GM12878 (cell line): ENCODE data around the gene PKM. TPM values are rescaled to one million over a fixed set of nuclear protein-coding genes. Genes with fewer than 3 reads are reported as not detected.

Source experiments
- ATAC-seq: fragments of 200-7000 bp; cut with Tn5 transposase; 3 replicates; pipeline ENCODE4 v1.9.1; 2020; ENCODE audit warnings: mild to moderate bottlenecking, moderate library complexity
- BruUV-seq: library from RNA; stranded (reverse); fragments of 400-500 nt; replicated peaks from 2 replicates; lab custom pipeline; 2021; lab: Mats Ljungman, UMichigan
- CTCF ChIA-PET: fragments of 300-600 bp; sonication (Branson Sonifier 250); formaldehyde crosslinking; extraction: SDS; loops from one replicate; lab custom pipeline; 2021; ENCODE audit warnings: inconsistent platforms; lab: Yijun Ruan, JAX
- POLR2A ChIA-PET: fragments of 350-600 bp; formaldehyde crosslinking; extraction: SDS; loops from one replicate; lab custom pipeline; 2021; ENCODE audit warnings: inconsistent platforms; lab: Charles Lee
- RAD21 ChIA-PET: fragments of 300-600 bp; sonication (Branson Sonifier 250); formaldehyde crosslinking; loops from one replicate; lab custom pipeline; 2023; ENCODE audit warnings: antibody characterized with exemption; ENCODE audit not compliant: unreplicated experiment; lab: Charles Lee
- SMC1A ChIA-PET: fragments of 300-600 bp; sonication (Branson Sonifier 250); formaldehyde crosslinking; loops from one replicate; lab custom pipeline; 2023; ENCODE audit not compliant: unreplicated experiment, uncharacterized antibody; lab: Charles Lee
- DNase-seq: peaks from one replicate; pipeline ENCODE4 v3.0.0-alpha.2; 2011; ENCODE audit warnings: low read depth, low spot score
- FAIRE-seq: peaks from 3 replicates; lab custom pipeline; 2011; peaks lifted over from hg19 to GRCh38; lab: Jason Lieb, UNC
- H2AFZ ChIP-seq: 2 replicates; pipeline ENCODE4 v1.6.0; 2011; ENCODE audit warnings: low read depth, low read length, control low read depth; ENCODE audit not compliant: control insufficient read depth
- H3K27ac ChIP-seq: 2 replicates; pipeline ENCODE4 v1.5.1; 2011; ENCODE audit warnings: control low read depth; ENCODE audit not compliant: control insufficient read depth, insufficient read depth
- H3K27me3 ChIP-seq, 2 experiments: replicated peaks in 1 of 2; 2 replicates each; pipeline versions ENCODE4 v1.6.0 to v1.6.1; 2011; ENCODE audit warnings: low read length in 1 of 2; ENCODE audit not compliant: control insufficient read depth in 2 of 2, insufficient read depth in 2 of 2
- H3K36me3 ChIP-seq, 2 experiments: 2 replicates each; pipeline ENCODE4 v1.5.1; 2011; ENCODE audit warnings: low read length in 1 of 2; ENCODE audit not compliant: control insufficient read depth in 2 of 2, insufficient read depth in 2 of 2
- H3K4me1 ChIP-seq: 2 replicates; pipeline ENCODE4 v1.6.1; 2011; ENCODE audit warnings: mild to moderate bottlenecking, low read length, moderate library complexity, mixed read lengths; ENCODE audit not compliant: control insufficient read depth, insufficient read depth
- H3K4me2 ChIP-seq: 2 replicates; pipeline ENCODE4 v1.6.0; 2011; ENCODE audit warnings: control low read depth; ENCODE audit not compliant: control insufficient read depth, insufficient read depth
- H3K4me3 ChIP-seq: fragments of 200-600 bp; sonication (generic); 2 replicates; pipeline ENCODE4 v1.5.1; 2016
- H3K79me2 ChIP-seq: 2 replicates; pipeline ENCODE4 v1.6.0; 2011; ENCODE audit warnings: low read length; ENCODE audit not compliant: control insufficient read depth, insufficient read depth
- H3K9ac ChIP-seq: 2 replicates; pipeline ENCODE4 v1.8.0; 2011; ENCODE audit warnings: low read length, control low read depth, mixed read lengths; ENCODE audit not compliant: control insufficient read depth, insufficient read depth
- H3K9me3 ChIP-seq: replicated peaks from 3 replicates; pipeline ENCODE4 v1.5.1; 2011; ENCODE audit warnings: mild to moderate bottlenecking, low read length; ENCODE audit not compliant: control insufficient read depth, insufficient read depth
- H4K20me1 ChIP-seq: 2 replicates; pipeline ENCODE4 v1.6.0; 2011; ENCODE audit not compliant: control insufficient read depth, insufficient read depth
- FOXK2 ChIP-seq: fragments of 450-650 bp; IDR thresholded peaks from 2 replicates; pipeline ENCODE4 v1.6.1; 2017; ENCODE audit warnings: mild to moderate bottlenecking, moderate library complexity
- GABPA ChIP-seq: IDR thresholded peaks from 2 replicates; pipeline ENCODE4 v1.6.1; 2014; ENCODE audit warnings: antibody characterized with exemption, low read depth, mild to moderate bottlenecking, inconsistent platforms
- JUNB ChIP-seq: IDR thresholded peaks from 2 replicates; pipeline ENCODE4 v1.6.1; 2016; ENCODE audit warnings: antibody characterized with exemption, mild to moderate bottlenecking
- KLF5 ChIP-seq: fragments of 450-650 bp; IDR thresholded peaks from 2 replicates; pipeline ENCODE4 v1.6.1; 2014; ENCODE audit warnings: mild to moderate bottlenecking; ENCODE audit not compliant: partially characterized antibody
- MYC ChIP-seq: IDR thresholded peaks from 2 replicates; pipeline ENCODE4 v1.6.1; 2011; ENCODE audit warnings: mild to moderate bottlenecking, low read length, moderate library complexity, inconsistent platforms; ENCODE audit not compliant: insufficient read depth, insufficient replicate concordance, insufficient read length, severe bottlenecking
- NFYA ChIP-seq: IDR thresholded peaks from 2 replicates; pipeline ENCODE4 v1.6.1; 2011; ENCODE audit warnings: low read depth, mild to moderate bottlenecking, low read length, improper control_type of control experiment, borderline replicate concordance
- POU2F2 ChIP-seq: IDR thresholded peaks from 3 replicates; pipeline ENCODE4 v1.6.1; 2011; ENCODE audit warnings: low read depth, mild to moderate bottlenecking, low read length, borderline replicate concordance
- RUNX3 ChIP-seq: IDR thresholded peaks from 2 replicates; pipeline ENCODE4 v1.6.1; 2012; ENCODE audit warnings: low read length, inconsistent platforms
- SMAD1 ChIP-seq: fragments of 450-650 bp; IDR thresholded peaks from 2 replicates; pipeline ENCODE4 v1.6.1; 2018; ENCODE audit warnings: mild to moderate bottlenecking, low read depth; ENCODE audit not compliant: partially characterized antibody
- SP1 ChIP-seq: IDR thresholded peaks from one replicate; pipeline ENCODE4 v1.6.1; 2011; ENCODE audit warnings: low read depth, low read length
- SPI1 ChIP-seq: IDR thresholded peaks from 2 replicates; pipeline ENCODE4 v1.6.1; 2011; ENCODE audit warnings: low read depth, mild to moderate bottlenecking, low read length, moderate library complexity, borderline replicate concordance; ENCODE audit not compliant: insufficient read depth
- TARDBP ChIP-seq: IDR thresholded peaks from 2 replicates; pipeline ENCODE4 v1.6.1; 2016; ENCODE audit warnings: borderline replicate concordance
- TCF3 ChIP-seq: IDR thresholded peaks from 2 replicates; pipeline ENCODE4 v1.6.1; 2012; ENCODE audit warnings: low read depth, mild to moderate bottlenecking, low read length, borderline replicate concordance; ENCODE audit not compliant: insufficient read depth
- ZZZ3 ChIP-seq: IDR thresholded peaks from 2 replicates; pipeline ENCODE4 v1.6.1; 2011; ENCODE audit warnings: low read depth; ENCODE audit not compliant: control insufficient read depth, insufficient read length
- WGBS: methylation state at CpG from one replicate; pipeline ENCODE4 v1.1.6; 2016; ENCODE audit warnings: low lambda C conversion rate; ENCODE audit not compliant: insufficient replicate concordance, insufficient coverage; ENCODE audit errors: missing lambda C conversion rate; 5-methylcytosine and 5-hydroxymethylcytosine counted together
- in situ Hi-C: fragments of 300-500 bp; cut with MboI; formaldehyde crosslinking; loops from 9 replicates; pipeline ENCODE4 v1.14.3; 2018; ENCODE audit warnings: mixed read lengths
- intact Hi-C: fragments of 100-400 bp; cut with micrococcal nuclease; formaldehyde crosslinking; loops from one replicate; pipeline ENCODE4 v1.14.2; 2022; ENCODE audit not compliant: unreplicated experiment
- polyA plus RNA-seq, 11 experiments: library from polyadenylated mRNA; depleted of rRNA in 4 of 11; unstranded in 6 of 11; stranded (reverse) in 5 of 11; fragments of >200 nt; fragmentation: Nextera tagmentation in 4 of 11; fragmentation: Illumina TruSeq in 1 of 11; extraction: Ambion mirVana in 4 of 11; extraction: Trizol in 1 of 11; gene quantifications; 1 replicate in 1 of 11; 2 replicates in 10 of 11; pipeline versions ENCODE4 v1.2.1 to v1.2.3, GENCODE V29; 2011 to 2016; ENCODE audit warnings: inconsistent platforms in 2 of 11, missing spikeins in 2 of 11, low read depth in 1 of 11
- total RNA-seq, 4 experiments: library from RNA; depleted of rRNA in 3 of 4; stranded (reverse); fragments of >200 nt in 3 of 4; fragmentation: Illumina TruSeq in 1 of 4; extraction: Trizol in 1 of 4; gene quantifications; 2 replicates each; pipeline versions ENCODE4 v1.2.1 to v1.2.3, GENCODE V29; 2013 to 2021
- TF ChIP-seq, protein P1 (sequence below): fragments of 450-650 bp; conservative IDR thresholded peaks from 2 replicates; pipeline ENCODE4 v1.6.1; 2017; ENCODE audit warnings: mild to moderate bottlenecking, moderate library complexity
- TF ChIP-seq, protein P2 (sequence below): IDR thresholded peaks from 2 replicates; pipeline ENCODE4 v1.6.1; 2012; ENCODE audit warnings: low read depth, low read length, improper control_type of control experiment
- TF ChIP-seq, protein P3 (sequence below): IDR thresholded peaks from 2 replicates; pipeline ENCODE4 v1.6.1; 2012; ENCODE audit warnings: low read length, inconsistent platforms
- TF ChIP-seq, protein P4 (sequence below): fragments of 150-350 bp; IDR thresholded peaks from 2 replicates; pipeline ENCODE4 v1.6.1; 2016; ENCODE audit warnings: low read depth, low read length

The PKM gene
- total and polyA plus RNA-seq, 10 of the 15 experiments (the other 5 are each of a cell fraction or from before 2014, with no cell fraction given), result 491 to 2,011 (median 1,433) TPM

DNA sequence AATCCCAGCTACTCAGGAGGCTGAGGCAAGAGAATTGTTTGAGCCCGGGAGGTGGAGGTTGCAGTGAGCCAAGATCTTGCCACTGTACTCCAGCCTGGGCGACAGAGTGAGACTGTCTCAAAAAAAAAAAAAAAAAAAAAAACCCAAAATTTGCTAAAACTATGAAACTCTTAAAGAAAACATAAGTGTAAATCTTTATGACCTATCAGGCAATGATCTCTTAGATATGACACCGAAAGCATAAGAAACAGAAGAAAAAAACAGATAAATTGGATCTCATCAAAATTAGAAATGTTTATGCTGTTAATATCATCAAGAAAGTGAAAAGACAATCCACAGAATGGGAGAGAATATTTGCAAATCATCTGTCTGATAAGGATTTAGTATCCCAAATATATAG is 48.7 kb downstream of the PKM start:
- no peak for DNase-seq
- TF ChIP-seq RUNX3 (no peak), NFYA (no peak), FOXK2 (no peak), TARDBP (no peak), JUNB (no peak), TCF3 (no peak), POU2F2 (no peak), KLF5 (no peak), MYC (no peak), ZZZ3 (no peak), GABPA (no peak), SMAD1 (no peak), SPI1 (no peak), SP1 (no peak)
- TF ChIP-seq, protein P1, sequence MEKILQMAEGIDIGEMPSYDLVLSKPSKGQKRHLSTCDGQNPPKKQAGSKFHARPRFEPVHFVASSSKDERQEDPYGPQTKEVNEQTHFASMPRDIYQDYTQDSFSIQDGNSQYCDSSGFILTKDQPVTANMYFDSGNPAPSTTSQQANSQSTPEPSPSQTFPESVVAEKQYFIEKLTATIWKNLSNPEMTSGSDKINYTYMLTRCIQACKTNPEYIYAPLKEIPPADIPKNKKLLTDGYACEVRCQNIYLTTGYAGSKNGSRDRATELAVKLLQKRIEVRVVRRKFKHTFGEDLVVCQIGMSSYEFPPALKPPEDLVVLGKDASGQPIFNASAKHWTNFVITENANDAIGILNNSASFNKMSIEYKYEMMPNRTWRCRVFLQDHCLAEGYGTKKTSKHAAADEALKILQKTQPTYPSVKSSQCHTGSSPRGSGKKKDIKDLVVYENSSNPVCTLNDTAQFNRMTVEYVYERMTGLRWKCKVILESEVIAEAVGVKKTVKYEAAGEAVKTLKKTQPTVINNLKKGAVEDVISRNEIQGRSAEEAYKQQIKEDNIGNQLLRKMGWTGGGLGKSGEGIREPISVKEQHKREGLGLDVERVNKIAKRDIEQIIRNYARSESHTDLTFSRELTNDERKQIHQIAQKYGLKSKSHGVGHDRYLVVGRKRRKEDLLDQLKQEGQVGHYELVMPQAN, result no peak
- TF ChIP-seq, protein P2, sequence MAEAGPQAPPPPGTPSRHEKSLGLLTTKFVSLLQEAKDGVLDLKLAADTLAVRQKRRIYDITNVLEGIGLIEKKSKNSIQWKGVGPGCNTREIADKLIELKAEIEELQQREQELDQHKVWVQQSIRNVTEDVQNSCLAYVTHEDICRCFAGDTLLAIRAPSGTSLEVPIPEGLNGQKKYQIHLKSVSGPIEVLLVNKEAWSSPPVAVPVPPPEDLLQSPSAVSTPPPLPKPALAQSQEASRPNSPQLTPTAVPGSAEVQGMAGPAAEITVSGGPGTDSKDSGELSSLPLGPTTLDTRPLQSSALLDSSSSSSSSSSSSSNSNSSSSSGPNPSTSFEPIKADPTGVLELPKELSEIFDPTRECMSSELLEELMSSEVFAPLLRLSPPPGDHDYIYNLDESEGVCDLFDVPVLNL, result no peak
- TF ChIP-seq, protein P3, sequence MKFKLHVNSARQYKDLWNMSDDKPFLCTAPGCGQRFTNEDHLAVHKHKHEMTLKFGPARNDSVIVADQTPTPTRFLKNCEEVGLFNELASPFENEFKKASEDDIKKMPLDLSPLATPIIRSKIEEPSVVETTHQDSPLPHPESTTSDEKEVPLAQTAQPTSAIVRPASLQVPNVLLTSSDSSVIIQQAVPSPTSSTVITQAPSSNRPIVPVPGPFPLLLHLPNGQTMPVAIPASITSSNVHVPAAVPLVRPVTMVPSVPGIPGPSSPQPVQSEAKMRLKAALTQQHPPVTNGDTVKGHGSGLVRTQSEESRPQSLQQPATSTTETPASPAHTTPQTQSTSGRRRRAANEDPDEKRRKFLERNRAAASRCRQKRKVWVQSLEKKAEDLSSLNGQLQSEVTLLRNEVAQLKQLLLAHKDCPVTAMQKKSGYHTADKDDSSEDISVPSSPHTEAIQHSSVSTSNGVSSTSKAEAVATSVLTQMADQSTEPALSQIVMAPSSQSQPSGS, result no peak
- TF ChIP-seq, protein P4, sequence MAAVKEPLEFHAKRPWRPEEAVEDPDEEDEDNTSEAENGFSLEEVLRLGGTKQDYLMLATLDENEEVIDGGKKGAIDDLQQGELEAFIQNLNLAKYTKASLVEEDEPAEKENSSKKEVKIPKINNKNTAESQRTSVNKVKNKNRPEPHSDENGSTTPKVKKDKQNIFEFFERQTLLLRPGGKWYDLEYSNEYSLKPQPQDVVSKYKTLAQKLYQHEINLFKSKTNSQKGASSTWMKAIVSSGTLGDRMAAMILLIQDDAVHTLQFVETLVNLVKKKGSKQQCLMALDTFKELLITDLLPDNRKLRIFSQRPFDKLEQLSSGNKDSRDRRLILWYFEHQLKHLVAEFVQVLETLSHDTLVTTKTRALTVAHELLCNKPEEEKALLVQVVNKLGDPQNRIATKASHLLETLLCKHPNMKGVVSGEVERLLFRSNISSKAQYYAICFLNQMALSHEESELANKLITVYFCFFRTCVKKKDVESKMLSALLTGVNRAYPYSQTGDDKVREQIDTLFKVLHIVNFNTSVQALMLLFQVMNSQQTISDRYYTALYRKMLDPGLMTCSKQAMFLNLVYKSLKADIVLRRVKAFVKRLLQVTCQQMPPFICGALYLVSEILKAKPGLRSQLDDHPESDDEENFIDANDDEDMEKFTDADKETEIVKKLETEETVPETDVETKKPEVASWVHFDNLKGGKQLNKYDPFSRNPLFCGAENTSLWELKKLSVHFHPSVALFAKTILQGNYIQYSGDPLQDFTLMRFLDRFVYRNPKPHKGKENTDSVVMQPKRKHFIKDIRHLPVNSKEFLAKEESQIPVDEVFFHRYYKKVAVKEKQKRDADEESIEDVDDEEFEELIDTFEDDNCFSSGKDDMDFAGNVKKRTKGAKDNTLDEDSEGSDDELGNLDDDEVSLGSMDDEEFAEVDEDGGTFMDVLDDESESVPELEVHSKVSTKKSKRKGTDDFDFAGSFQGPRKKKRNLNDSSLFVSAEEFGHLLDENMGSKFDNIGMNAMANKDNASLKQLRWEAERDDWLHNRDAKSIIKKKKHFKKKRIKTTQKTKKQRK, result no peak
- H4K20me1 ChIP-seq, result no peaks in the 10 kb centered on the region
- H3K79me2 ChIP-seq, result no peaks in the 10 kb centered on the region
- no peaks in the 10 kb centered on the region for H3K4me1 ChIP-seq
- no peak overlapping the region for H2AFZ ChIP-seq
- H3K9ac ChIP-seq, result no peak overlapping the region
- H3K4me3 ChIP-seq, result no peak overlapping the region
- no TSS peak for BruUV-seq
- ChIA-PET CTCF (no interaction called here), SMC1A (no interaction called here), RAD21 (no interaction called here), POLR2A (no interaction called here)
- H3K4me2 ChIP-seq, result no peak overlapping the region
- no peak for ATAC-seq
- no peaks in the 10 kb centered on the region for H3K9me3 ChIP-seq
- intact Hi-C loops (no loop called here), in situ Hi-C loops (no loop called here)
- H3K36me3 ChIP-seq, result no peaks in the 10 kb centered on the region
- FAIRE-seq, result no peak
- 59% methylated on average over 3 of the region's 3 CpGs for WGBS
- peaks cover 3 to 5% of the 10 kb centered on the region in 2 experiments; a peak in 3 of 4 replicates for H3K27me3 ChIP-seq
- H3K27ac ChIP-seq, result no peak overlapping the region
